T-helper 1 cell treated with Interleukin-12 subunit alpha and Interleukin-12 subunit beta and Interleukin-4 antibody, amounts not matched to agents 30 ng/mL and 1 ng/mL, for 36 hours (primary cell): Measurements from ENCODE around the gene VSIG10L2. TPM values are rescaled to one million over a fixed set of nuclear protein-coding genes. Genes with fewer than 3 reads are reported as not detected.
"Not testable (repeated sequence)": the region's sequence is repeated elsewhere in the genome, so short reads cannot be mapped to it uniquely, and the experiment has no call there.

Experiments
- intact Hi-C: fragments of 100-400 bp; cut with micrococcal nuclease; formaldehyde crosslinking; loops from one replicate; pipeline ENCODE4 v1.15.1; 2024
- total RNA-seq: library from RNA; stranded (reverse); gene quantifications from 2 replicates; pipeline ENCODE4 v1.2.3, GENCODE V29; 2022

The VSIG10L2 gene
- not detected in 2 replicates for total RNA-seq

DNA sequence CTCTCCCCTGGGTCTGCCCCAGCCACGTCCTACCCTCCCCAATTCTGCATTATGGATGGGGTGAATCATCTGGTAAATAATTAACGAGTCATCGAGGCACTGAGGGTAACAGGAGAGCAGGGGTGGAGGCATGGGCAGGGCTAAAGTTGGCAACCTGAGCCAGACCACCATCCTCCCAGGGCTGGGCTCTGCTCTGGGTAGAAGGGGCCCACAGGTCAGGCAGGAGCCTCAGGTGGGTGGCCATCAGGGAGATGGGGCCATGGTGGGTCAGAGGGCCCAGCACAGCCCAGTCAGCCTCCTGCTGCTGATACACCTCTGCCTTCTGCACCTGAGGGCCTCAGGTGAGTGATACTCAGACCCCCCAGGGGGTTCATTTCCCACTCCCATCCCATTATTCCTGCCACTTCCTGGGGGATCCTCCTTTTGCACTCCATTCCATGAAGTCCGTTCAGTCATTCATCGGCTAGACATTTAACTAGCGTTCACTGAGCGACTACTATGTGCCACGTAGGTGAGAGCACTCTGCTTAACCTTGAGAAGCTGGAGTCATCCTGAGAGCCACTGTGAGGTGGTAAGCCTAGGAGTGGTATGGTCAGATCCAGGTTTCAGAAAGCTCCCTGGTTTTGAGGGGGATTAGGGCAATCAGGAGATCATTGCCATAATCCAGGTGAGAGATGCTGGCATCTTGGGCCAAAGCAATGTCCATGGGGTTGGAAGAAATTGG, at the start of gene VSIG10L2:
TSS of gene VSIG10L2 (plus strand) at position 248 of the 724 bp plus-strand sequence. CDS start at position 260, 12 bp downstream.
- intact Hi-C loops: no loop called here

DNA sequence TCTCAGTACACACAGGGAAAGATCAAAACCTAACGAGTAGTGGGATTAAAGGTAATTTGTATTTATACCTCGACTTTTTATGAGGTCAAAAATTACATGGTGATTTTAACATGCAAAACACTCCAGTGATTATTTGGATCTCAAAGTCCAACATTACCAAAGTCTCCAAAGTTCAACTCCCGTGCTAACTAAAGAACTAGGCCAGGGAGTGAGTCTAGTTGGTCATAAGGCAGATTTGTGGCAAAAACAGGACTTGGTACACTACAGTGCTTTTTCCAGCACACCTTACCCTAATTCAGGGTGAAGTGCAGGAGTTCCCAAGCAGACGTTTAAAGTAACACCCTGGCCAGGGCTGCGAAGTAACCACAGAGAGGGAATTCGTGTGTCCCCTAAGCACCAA, 44.0 kb upstream of the VSIG10L2 start:
- intact Hi-C loops: loop anchor here (5.0 to 10.0 kb wide), 5 partner anchors 380 to 1280 kb away; partner anchors contain the start of genes CCDC15, DCPS, ST3GAL4 and TBRG1

DNA sequence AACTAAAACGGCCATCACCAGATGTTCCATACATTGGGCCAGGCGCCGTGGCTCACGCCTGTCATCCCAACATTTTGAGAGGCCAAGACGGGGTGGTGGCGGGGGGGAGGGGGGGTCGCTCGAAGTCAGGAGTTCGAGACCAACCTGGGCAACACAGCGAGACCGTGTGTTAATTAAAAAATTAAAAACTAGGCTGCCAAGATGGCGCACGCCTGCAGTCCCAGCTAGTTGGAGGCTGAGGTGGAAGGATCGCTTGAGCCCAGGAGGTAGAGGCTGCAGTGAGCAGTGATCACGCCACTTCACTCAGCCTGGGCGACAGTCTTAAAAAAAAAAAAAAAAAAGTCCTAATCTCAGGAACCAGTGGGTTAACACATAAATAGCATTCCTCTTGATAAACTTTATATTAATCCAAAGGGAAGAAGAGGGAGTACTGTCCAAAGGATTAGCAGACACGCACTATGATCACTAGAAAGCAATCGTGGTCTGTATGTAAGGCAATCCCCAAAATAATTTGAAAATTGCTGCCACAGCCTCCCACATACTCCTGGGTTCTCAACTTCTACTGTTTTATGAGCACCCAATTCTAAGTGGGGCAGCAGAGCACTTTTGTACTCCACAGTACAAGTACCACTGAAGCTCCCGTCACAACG, 43.4 kb upstream of the VSIG10L2 start:
- intact Hi-C loops: loop anchor here (5.0 to 10.0 kb wide), 5 partner anchors 380 to 1280 kb away; partner anchors contain the start of genes CCDC15, DCPS, ST3GAL4 and TBRG1

DNA sequence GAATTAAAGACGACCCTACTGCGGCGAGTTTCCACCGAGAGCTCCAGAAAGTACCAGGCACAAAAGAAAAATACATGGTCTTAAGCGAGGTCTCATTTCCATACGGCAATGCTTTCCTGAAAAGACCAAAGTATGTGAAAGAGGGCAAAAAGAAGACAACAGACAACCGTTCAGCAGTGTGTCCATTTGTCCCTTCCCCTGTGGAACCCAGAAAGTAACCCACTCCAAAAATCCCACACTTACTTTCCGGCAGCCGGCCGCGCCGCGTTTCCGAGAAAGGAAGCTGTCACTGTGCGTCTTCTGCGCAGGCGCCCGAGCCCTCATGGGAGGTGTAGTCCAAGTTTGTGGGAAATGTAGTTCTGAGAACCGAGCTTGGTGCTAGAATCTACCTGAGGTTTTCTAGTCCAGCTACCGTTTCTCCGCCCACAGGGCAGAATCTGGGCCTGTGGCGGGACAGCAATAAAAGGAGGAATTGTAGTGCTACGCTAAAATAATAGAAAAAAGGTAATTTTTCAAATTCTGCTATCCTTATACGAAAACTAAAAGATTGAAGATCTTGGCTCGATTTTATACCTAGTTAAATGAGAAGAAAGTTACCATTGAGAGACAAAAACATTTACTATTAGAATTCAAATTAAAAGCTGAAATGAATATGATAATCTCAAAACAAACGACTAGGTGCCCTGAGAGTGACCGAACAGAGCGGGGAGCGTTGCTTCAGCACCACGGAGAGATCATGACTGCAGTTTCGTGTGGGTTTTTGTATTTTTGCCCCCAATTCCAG, 42.7 kb upstream of the VSIG10L2 start, which contains the start of gene PUS3:
TSS of gene PUS3 (minus strand) at position 280 of the 784 bp plus-strand sequence. CDS start 6,922 bp downstream, outside the sequence.
- intact Hi-C loops: loop anchor here (1.0 to 10.0 kb wide), 13 partner anchors 16 to 1281 kb away; partner anchors contain the start of genes CCDC15, CHEK1, DCPS and EI24

DNA sequence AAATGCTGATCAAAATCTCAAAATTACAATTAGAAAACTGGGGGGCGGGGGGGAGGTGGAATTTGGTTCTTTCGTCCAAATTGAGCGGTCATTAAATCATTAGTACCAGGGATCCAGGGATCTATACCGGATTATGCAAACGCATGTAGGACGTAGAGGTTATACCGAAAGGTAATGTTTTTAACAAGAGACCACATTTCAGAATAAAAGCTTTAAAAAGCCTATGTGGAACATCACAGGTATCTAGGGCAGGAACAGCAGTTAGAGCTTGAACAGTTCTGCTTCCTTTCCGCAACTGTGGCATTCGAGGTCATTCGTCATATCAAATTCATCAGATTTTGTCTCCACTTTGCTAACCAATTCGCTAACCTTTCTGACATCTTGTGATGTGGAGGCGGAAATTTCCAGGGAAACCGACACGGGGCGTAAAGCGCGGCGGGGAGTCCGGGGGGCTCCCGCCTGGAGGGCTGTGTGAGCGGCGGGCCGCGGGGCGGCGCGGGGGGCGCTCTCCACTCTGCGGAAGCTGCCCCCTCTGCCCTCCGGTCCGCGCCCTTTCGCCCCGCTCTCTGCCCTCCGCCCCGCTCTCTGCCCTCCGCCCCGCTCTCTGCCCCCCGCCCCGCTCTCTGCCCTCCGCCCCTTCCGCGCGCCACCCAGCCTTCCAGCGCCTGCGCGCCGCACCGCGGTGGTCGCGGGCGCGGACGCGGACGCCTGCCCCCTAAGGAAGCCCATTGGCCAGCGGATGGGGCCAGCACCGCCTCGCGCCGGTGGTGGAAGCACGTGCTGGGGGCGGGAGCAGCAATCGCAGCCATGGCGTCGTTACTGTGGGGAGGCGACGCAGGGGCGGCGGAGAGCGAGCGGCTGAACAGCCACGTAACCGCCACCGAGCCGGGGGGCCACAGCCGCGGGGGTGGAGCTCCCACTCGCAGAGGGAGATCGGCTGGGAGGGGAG, 41.9 kb upstream of the VSIG10L2 start, which contains the start of gene DDX25:
TSS of gene DDX25 (plus strand) at position 798 of the 949 bp plus-strand sequence. CDS start at position 808, 10 bp downstream.
- intact Hi-C loops: loop anchor here (1.0 to 10.0 kb wide), 13 partner anchors 17 to 1282 kb away; partner anchors contain the start of genes CCDC15, CHEK1, DCPS and EI24

DNA sequence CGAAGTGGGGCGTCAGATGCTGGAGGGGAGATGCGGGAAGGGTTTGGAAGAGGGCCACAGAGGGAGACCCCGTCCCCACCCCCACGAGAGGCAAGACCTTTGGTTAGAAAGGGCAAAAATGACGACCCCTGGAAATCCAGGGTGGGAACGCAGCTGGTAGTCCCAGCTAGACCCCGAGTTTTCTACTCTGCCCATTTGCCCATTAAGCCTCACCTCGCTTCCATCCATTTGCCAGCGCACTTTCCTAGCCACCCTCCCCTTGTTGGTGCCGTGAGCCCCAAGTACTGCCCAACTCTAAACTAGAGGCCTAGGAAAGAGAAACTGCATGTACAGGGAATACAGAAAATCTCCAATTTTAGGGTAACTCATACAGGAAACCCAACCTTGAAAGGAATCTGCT, 41.2 kb upstream of the VSIG10L2 start:
- intact Hi-C loops: loop anchor here (5.0 to 10.0 kb wide), 5 partner anchors 378 to 1282 kb away; partner anchors contain the start of genes CCDC15, DCPS, ST3GAL4 and TBRG1

DNA sequence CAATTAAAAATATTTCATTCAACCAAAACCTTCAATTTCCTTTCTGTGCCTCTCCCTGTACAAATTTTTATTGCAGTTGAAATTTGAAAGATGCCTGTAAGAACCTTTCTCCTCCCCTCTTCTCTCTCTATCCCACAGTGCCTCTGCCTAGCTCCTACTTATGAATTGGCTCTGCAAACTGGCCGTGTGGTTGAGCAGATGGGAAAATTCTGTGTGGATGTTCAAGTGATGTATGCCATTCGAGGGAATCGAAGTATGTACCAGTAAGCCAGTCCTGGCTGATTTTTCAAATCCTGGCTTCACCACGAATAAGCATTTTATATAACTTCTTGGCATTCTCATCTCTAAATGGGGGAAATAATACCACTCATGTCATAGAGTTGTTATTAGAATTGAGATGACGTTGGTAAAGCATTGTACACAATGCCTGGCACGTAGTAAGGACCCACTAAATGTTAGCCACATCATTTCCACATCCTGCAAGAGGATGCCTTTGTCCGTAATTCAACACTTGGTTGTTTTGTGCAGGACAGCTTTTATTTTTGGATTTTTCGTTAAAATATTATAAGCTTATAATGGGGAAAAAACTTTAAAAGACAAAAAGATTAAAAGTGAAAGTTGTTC, 35.5 kb upstream of the VSIG10L2 start:
- intact Hi-C loops: no loop called here

DNA sequence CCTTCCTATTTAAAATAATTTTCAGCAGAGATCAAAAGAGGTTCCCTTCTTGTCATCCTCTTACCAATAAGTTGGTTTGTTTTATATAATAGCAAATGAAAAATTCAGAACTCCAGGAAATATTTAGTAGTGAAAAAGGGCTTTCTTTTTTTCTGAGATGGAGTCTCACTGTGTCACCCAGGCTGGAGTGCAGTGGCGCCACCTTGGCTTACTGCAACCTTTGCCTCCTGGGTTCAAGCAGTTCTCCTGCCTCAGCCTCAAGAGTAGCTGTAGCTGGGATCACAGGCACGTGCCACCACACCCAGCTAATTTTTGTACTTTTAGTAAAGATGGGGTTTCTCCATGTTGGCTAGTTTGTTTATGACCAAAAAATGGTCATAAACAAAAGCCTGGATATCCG, 31.2 kb upstream of the VSIG10L2 start:
- intact Hi-C loops: not testable (repeated sequence)

DNA sequence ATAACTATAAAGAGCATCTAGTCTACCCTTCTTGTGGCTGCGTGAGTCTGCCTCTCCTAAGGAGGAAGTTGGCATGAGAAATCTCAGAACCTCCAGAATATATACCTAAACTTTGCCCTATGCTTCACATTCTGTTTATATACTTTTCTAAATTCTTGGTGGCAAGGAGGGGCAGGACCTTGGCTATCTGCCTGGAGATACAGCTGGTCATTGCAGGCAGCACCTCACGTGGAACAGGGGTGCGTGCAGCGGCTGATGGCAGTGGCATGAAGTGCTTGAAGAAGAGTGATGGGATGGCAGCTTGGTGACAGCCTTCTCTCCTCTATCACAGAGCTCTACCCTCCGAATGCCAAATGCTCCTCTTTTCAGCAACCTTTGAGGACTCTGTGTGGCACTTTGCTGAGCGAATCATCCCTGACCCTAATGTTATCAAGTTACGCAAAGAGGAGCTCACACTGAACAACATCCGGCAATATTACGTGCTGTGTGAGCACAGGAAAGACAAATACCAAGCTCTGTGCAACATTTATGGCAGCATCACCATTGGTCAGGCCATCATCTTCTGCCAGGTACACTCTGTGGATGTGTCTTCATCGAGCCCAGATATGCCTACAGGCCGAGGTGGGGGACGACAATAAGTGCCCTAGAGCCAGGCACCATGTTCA, 29.0 kb upstream of the VSIG10L2 start:
- intact Hi-C loops: no loop called here

DNA sequence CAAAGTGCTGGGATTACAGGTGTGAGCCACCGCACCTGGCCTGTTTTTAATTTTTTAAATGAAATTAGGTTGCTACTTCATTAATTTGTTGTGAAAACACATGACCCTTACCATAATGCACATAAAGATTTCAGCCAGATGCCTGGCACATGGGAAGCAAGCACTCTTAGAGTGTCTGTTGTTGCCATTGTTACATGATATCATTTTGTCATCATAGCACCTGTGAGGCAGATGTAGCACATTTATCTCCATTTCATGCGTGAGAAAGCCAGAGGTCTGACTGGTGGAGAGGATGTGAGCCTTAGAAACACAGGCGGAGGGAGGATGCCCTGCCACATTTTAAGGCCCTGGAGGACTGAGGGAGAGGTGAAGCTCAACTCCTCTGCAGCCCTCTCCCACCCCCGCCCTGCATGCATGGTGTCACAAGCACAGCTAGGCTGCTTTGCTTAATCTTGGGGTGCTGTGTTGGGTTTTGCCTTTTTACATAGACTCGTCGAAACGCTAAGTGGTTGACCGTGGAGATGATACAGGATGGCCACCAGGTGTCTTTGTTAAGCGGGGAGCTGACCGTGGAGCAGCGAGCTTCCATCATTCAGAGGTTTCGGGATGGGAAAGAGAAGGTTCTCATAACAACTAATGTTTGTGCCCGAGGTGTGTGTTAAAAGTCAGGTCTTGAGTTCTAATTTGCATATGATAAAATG, 27.6 kb upstream of the VSIG10L2 start:
- intact Hi-C loops: no loop called here

DNA sequence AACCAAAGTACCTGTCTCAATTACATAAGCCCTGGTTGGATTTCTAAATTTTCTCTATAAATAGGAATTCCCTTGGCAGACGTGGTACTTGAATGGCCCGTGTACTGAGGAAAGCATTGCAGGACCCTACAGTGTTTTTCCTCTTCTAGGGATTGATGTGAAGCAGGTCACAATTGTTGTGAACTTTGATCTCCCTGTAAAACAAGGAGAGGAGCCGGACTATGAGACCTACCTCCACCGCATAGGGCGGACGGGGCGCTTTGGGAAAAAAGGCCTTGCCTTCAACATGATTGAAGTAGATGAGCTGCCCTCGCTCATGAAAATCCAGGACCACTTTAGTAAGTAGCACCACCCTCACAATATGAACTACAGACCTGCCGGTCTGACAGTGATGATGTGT, 24.8 kb upstream of the VSIG10L2 start:
- intact Hi-C loops: loop anchor here (10.0 kb wide), 2 partner anchors 494 to 1424 kb away; no protein-coding TSS in a partner anchor

DNA sequence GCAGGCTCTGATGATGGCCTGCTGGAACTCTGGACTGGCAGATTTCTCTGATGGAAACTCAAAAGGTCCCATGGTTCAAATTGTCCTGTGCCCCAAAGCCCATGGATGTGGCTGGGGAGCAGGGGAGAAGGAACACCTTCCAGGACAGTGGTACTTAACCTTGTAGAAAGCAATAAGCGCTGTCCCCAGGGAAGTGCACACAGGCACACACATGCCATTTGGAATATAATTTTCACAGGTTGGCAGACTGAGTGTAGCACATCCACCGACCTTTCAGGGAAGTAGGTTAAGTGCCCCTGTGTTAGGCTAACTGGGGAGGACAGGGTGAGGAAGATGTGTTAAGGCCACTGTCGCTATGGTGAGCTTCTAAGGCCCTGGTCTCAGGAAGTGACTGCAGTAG, 23.7 kb upstream of the VSIG10L2 start:
- intact Hi-C loops: loop anchor here (10.0 kb wide), 2 partner anchors 493 to 1423 kb away; no protein-coding TSS in a partner anchor

DNA sequence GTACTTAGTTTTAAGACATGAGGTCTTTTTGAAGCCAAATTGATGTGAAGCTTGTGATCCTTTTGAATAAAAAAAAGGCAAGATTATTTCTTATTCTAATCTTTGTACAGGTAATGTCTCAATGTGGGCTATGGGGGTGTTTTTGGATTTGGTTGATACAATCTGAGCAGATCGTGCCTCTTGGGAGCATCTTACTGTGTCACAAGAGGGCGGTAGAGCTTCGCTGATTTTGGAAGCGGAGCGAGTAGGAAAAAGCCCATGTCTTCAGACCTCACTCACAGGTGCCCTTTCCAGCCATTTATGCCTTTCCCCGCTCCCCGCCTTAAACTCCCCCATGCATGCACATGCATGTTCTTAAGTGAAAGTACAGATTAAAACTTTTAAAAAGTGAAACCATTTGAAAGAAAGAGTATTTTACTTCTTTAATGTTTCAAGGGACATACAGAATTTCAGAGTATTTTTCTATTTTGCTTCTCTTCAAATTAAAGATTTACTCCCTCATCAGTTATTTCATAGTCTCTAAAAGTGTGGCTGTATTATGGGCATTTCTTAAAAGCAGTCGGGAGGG, 22.7 kb upstream of the VSIG10L2 start:
- intact Hi-C loops: loop anchor here (1.0 to 10.0 kb wide), 6 partner anchors 19 to 1422 kb away; no protein-coding TSS in a partner anchor

DNA sequence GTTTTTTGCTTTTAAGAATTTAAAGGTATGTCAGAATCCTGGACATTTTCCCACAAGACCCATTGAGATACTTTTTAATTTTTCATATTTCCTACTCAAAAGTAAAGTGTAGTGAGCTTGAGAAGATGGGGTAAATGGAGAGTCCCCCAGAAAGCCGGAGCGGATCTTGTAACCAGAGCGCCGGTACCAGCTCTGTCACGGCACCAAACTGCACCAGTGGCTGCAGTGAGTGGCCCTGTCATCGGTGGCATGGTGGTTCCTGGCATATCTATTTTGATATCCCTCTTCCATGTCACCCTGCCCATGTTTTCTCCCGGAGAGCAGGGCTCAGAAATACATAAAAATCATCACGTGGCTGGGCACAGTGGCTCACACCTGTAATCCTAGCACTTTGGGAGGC, 22.2 kb upstream of the VSIG10L2 start:
- intact Hi-C loops: loop anchor here (1.0 to 10.0 kb wide), 6 partner anchors 19 to 1421 kb away; no protein-coding TSS in a partner anchor

DNA sequence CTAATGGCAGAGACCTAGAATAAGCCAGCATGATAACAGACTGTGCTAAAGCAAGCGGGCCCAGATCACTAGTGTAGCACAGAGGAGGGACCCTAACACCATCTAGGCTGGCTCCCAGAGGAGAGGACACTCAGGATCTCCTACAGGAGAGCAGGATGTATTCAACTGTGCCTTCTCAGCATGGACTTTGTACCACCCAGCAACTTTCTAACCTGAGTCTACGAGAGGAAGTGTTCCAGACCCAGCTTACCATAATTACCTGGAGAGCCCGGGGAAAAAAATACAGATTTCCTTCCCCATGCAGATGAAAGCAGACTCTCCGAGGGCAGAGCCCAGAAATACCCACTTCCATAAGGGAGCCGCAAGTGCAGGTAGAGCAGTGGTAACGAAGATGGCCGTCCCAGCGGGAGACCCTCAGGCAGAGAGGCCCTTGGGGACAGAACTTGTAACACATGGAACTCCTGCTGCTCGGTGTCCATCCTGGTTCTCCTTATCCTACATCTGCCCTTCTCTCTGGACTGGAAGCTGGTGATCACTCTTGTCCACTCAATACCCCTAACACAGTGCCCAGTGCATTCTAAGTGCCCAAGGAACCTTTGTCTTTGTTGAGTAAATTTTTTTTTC, 21.3 kb upstream of the VSIG10L2 start:
- intact Hi-C loops: loop anchor here (10.0 kb wide), 2 partner anchors 490 to 1420 kb away; no protein-coding TSS in a partner anchor

DNA sequence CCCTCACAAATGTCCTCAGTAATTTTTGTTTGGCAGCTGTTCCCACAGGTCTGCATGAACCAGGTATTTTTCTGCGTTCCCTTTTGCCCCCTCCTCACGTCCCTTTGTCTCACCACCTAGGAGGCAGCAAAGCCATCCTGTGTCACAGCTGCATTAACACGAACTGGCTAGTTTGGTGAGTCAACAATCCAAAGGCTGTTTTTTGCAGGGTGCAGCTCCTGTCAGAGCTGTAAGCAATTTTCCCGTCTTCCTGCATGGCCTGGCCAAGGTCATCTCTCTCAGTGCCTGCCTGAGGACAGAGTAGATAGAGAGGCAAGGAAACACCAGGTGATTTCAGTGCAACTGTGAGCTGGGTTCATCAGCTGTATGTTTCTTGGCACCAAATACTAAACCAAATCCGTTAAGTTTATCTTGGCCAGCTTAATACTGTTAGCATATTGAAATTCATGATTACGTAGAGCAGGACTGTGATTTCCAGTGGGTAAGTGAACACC, 20.6 kb upstream of the VSIG10L2 start:
- intact Hi-C loops: loop anchor here (10.0 kb wide), 2 partner anchors 490 to 1420 kb away; no protein-coding TSS in a partner anchor

DNA sequence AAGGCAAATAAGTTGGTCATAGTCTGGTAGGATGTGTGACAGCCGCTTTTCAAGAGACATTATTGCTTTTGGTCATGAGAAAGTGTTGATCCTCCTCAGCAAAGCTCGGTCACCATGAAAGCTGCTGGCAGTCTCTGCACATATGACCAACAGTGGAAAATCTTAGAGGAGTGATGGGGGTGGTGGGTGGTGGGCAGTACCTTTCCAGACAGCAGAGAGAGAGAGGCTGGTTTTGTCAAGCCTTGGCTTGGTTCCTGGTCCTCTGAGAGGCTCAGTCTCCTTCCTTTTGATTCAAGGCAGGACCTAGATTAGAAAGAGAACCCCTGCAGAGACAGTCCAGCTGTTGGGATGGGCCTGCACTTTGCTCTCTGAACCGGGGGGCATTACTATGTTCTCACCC, 20.0 kb upstream of the VSIG10L2 start:
- intact Hi-C loops: loop anchor here (10.0 kb wide), 2 partner anchors 489 to 1419 kb away; no protein-coding TSS in a partner anchor
